ENCODE results near the gene IGSF3.
"Not testable (repeated sequence)": the region's sequence is repeated elsewhere in the genome, so short reads cannot be mapped to it uniquely, and the experiment has no call there.

- TF ChIP-seq CTCF, EP300, POLR2A (IDR thresholded peaks at IDR 0.05): not testable (repeated sequence)
Observed at GRCh38 chr1:116603646-116604045, 63.9 kb downstream of the IGSF3 start.
